HL-60/S4 (cell line): ENCODE measurements around the gene POU2AF3.
"Not testable (repeated sequence)": the region's sequence is repeated elsewhere in the genome, so short reads cannot be mapped to it uniquely, and the experiment has no call there.

Experiments used
- in situ Hi-C: fragments of 300-500 bp; cut with MboI; formaldehyde crosslinking; loops from 2 replicates; pipeline ENCODE4 v1.14.3; 2022; ENCODE audit warnings: low sequenced_read_pairs

POU2AF3 gene

DNA sequence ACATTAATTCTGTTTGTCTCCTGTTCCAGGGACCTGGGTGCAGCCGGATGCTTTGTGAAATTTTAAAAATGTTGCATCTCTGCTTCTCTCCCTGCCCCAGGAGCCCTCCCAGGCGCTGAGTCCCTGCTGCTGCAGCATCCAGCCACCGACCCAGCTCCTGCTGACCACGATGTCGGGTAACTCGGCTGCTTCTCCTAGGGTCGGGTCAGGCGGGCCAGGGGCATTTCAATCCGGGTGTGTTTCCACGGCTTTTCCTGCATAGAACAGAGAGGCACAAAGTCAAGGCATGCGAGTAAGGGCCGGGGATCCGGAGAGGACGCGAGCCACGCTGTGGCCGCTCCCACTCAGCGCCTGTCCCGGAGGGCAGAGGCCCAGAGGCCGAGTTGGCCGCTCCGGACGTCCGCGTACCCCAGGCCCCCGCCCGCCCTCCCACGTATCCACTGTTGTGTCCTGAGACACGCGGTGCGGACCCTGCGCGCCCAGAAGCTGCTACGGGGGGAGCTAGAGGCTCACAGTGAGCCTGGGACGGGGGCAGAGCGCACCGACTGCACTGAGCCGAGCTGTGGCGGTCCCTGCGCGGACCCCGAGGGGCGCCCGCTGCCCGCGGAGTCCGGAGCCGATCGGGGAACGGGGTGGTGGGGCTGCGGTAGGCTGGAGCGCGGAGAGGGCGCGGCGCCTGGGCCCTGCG lies at the start of gene POU2AF3:
Gene POU2AF3, plus strand, starts transcription at position 134 of the 688 bp plus-strand sequence. Its CDS starts 36 bp downstream, at position 170.
- in situ Hi-C loops: no loop called here

DNA sequence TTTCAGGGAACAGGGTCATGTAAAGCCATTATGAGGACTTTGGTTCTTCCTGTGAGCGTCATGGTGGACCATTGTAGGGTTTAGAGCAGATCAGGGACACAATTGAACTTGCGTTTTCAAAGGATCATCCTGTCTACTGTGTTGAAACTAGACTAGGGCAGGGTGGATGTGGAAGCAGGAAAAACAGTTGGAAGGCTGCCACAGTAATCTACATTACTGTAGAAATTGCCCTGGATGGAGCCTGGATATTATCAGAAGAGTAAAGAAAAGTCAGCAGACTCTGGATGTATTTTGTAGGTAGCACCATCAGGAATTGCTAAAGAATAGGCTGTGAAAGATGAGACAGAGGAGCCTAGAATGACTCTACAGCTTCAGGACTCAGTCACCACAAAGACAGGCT lies 47.4 kb upstream of the POU2AF3 start:
- in situ Hi-C loops: no loop called here

GRCh38 chr11:111253131-111253530 lies 45.2 kb upstream of the POU2AF3 start:
- in situ Hi-C loops: no loop called here

GRCh38 chr11:111253630-111254029 lies 44.7 kb upstream of the POU2AF3 start:
- in situ Hi-C loops: no loop called here

DNA sequence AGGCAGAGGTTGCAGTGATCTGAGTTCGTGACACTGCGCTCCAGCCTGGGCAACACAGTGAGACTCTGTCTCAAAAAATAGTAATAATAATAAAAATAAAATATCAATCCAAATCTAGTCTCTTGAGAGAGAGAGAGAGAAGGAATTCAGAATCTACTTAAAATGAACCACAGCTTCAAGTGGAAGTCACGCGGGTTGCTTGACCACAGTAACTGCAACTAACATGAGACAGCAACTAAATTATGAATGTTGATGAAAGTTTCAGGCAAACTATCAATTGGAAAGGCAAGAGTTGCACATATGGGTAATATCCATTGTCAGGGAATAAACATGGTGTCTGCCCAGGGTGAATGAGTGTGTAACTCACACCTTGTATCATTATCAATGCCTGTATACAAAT lies 40.3 kb upstream of the POU2AF3 start:
- in situ Hi-C loops: no loop called here

GRCh38 chr11:111259896-111260295 lies 38.5 kb upstream of the POU2AF3 start:
- in situ Hi-C loops: no loop called here

- in situ Hi-C loops: no loop called here
Measured at GRCh38 chr11:111260811-111261210, 37.5 kb upstream of the POU2AF3 start.

DNA sequence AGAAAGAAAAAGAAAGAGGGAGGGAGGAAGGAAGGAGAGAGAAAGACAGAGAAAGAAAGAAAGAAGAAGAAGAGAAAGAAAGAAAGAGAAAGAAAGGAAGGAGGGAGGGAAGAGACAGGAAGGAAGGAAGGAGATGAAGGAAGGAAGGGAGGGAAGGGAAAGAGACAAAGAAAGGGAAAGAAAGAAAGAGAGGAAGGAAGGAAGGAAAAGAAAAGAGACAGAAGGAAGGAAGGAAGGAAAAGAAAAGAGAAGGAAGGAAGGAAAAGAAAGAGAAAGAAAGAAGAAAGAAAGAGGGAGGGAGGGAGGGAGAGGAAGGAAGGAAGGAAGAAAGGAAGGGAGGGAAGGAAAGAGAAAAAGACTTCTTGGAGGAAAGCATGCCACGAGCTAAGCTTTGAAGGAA lies 33.7 kb upstream of the POU2AF3 start:
- in situ Hi-C loops: no loop called here

GRCh38 chr11:111265421-111265820 lies 32.9 kb upstream of the POU2AF3 start:
- in situ Hi-C loops: no loop called here

GRCh38 chr11:111268303-111268702 lies 30.0 kb upstream of the POU2AF3 start:
- in situ Hi-C loops: not testable (repeated sequence)

GRCh38 chr11:111269146-111269868 lies 29.0 kb upstream of the POU2AF3 start:
- in situ Hi-C loops: no loop called here

- in situ Hi-C loops: no loop called here
Measured at GRCh38 chr11:111272420-111272819, 25.9 kb upstream of the POU2AF3 start.

GRCh38 chr11:111282562-111283075 lies 15.7 kb upstream of the POU2AF3 start:
- in situ Hi-C loops: loop anchor here (10.0 kb wide), 1 partner anchor 142 kb away; no protein-coding TSS in a partner anchor

GRCh38 chr11:111283945-111284481 lies 14.3 kb upstream of the POU2AF3 start:
- in situ Hi-C loops: loop anchor here (10.0 kb wide), 1 partner anchor 141 kb away; no protein-coding TSS in a partner anchor

DNA sequence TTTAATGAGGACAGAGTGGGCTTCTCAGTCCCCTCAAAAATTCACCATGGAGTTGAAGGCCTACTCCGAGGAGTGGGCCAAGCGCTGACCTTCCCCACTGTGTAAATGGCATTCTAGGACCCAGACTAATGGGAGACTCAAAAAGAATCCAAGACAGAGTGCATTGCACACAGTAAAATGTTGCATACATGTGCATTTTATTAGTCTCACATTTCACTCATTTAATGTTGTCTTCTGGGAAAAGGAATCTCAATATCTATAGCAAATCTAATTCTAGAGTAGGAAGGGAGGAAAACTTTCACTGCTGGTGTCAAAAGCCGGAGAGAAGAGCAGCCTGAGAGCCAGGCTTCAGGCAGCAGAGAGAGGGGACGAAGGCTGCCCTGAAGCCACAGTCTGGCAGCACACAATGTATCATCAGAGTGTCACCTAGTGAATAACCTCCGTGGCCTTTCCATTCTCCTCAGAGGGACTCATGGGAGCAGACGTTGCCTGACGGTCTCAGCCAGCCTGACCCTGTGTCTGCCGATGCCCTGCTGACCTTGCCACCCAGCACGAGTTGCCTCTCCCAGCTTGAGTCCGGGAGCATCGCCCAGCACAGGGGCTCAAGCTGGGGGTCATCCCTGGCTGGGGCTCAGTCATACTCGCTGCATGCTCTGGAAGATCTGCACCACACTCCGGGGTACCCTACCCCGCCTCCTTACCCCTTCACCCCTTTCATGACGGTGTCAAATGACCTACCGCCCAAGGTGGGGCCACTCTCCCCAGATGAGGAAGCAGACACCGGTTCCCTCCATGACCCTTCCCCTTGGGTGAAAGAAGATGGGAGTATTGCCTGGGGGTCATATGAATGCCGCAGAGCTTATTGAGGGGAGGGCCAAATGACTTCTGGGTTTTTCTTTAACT lies 12.9 kb upstream of the POU2AF3 start:
- in situ Hi-C loops: loop anchor here (10.0 kb wide), 1 partner anchor 139 kb away; no protein-coding TSS in a partner anchor

DNA sequence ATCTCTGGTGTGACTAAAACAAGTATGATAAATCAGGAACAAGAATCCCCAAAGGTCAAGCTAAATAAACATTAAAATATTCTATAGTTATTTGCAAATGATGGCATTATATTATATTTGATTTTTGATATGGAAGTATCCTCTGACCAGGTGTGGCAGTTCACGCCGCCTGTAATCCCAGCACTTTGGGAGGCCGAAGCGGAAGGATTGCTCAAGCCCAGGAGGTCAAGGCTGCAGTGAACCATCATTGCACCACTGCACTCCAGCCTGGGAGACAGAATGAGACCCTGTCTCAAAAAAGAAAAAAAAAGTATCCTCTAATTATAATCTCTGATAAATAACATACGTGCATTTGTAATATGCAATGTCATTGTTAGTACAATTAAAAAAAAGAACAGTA lies 6.6 kb upstream of the POU2AF3 start:
- in situ Hi-C loops: no loop called here

DNA sequence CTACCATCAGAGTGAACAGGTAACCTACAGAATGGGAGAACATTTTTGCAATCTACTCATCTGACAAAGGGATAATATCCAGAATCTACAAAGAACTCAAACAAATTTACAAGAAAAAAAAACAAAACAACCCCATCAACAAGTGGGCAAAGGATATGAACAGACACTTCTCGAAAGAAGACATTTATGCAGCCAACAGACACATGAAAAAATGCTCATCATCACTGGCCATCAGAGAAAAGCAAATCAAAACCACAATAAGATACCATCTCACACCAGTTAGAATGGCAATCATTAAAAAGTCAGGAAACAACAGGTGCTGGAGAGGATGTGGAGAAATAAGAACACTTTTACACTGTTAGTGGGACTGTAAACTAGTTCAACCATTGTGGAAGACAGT lies 5.9 kb upstream of the POU2AF3 start:
- in situ Hi-C loops: not testable (repeated sequence)

DNA sequence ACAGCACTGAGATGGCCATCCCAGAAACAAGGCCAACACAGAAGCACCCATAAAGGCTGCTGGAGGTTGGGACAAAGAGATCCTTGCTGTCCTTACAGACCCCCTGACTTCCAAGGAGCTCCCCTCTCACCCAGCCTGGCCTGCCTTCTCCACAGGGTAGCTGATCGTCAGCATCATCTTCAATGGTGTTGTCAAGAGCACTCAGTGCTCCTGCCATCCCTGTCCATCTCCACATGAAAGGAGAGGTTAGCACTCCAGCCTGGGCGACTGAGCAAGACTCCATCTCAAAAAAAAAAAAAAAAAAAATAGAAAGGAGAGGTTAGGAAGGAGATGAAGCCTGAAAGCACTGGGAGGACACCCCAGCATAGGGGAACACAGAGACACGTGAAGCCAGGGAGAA lies 2.1 kb upstream of the POU2AF3 start:
- in situ Hi-C loops: no loop called here

GRCh38 chr11:111297696-111298095 lies 650 bp upstream of the POU2AF3 start:
- in situ Hi-C loops: no loop called here

GRCh38 chr11:111299101-111300026 lies 1.0 kb downstream of the POU2AF3 start:
- in situ Hi-C loops: no loop called here
